ENCODE data around the gene ZNF630. TPM values are rescaled to one million over a fixed set of nuclear protein-coding genes. Genes with fewer than 3 reads are reported as not detected.
A peak's percentile ranks its signal among the peaks of the same experiment; 100 is the strongest.
"Not testable (repeated sequence)": the region's sequence is repeated elsewhere in the genome, so short reads cannot be mapped to it uniquely, and the experiment has no call there.

Gene ZNF630
- total RNA-seq, 4 donors from 2014 or later: 4.6 to 29.9 (median 14.1) TPM

- Histone ChIP-seq H3K4me1 (peaks cover 0 to 3% (median 0%) of the 10 kb centered on the region in 4 donors), H3K27me3 (no peaks in the 10 kb centered on the region), H3K36me3 (no peaks in the 10 kb centered on the region), H3K4me3 (no peak overlapping the region), H3K9me3 (no peaks in the 10 kb centered on the region), H3K27ac (peak overlapping the region in 1 of 4 donors; percentile 17)
- 0 to 10% methylated on average over 1 to 7 of the region's 7 CpGs for WGBS, 2 donors (ENCODE audit: low coverage in 1 of 2)
- peak; percentile 36 for DNase-seq
- in situ Hi-C loops (cut with MboI; ENCODE audit: low pct_ligation_motif_present in 1 of 4, low pct_unique_long_range_greater_than_20kb in 1 of 4, low sequenced_read_pairs in 3 of 4): loop anchor here (10.0 to 25.0 kb wide), 4 partner anchors 163 to 191 kb away; partner anchors contain the start of gene ZNF81 (in 2 of the 4)
- no peak for TF ChIP-seq POLR2AphosphoS5 (IDR thresholded peaks at IDR 0.05)
- peak; percentile 52 to 61 (median 56) for TF ChIP-seq CTCF (IDR thresholded peaks at IDR 0.05)
- TF ChIP-seq EP300 (IDR thresholded peaks at IDR 0.05; ENCODE audit: low read depth): no peak
- intact Hi-C loops (cut with DNase I; ENCODE audit: low total_unique reads): no loop called here
Measured at GRCh38 chrX:48025561-48025960, 45.9 kb downstream of the ZNF630 start.

DNA sequence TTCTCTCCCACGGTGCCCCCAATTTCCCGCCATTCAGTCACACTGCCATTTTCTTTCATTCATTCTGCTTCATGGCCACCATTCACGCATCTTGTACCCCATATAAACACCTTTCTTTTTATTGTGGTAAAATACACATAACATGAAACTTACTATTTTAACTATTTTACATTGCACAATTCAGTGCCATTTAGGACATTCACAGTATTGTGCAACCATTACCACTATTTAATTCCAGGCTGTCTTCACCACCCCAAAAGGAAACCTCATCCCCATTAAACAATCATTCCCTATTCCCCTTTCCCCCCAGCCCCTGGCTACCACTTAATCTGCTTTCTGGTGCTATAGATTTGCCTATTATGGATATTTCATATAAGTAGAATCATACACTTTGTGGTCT, 48.7 kb downstream of the ZNF630 start:
- no peaks in the 10 kb centered on the region for H3K36me3 ChIP-seq
- H3K27me3 ChIP-seq: no peaks in the 10 kb centered on the region
- no peaks in the 10 kb centered on the region for H3K9me3 ChIP-seq
- in situ Hi-C loops (cut with MboI; ENCODE audit: low pct_ligation_motif_present in 1 of 4, low pct_unique_long_range_greater_than_20kb in 1 of 4, low sequenced_read_pairs in 3 of 4): loop anchor here in 2 of 4 donors (10.0 kb wide), 2 partner anchors 168 to 188 kb away; partner anchors contain the start of gene ZNF81 (in 1 of the 2)
- H3K4me1 ChIP-seq: peaks cover 0 to 3% (median 0%) of the 10 kb centered on the region in 4 donors
- intact Hi-C loops (cut with DNase I; ENCODE audit: low total_unique reads): no loop called here
- DNase-seq: no peak
- no peak overlapping the region for H3K4me3 ChIP-seq
- TF ChIP-seq POLR2AphosphoS5 (IDR thresholded peaks at IDR 0.05) (no peak), CTCF (IDR thresholded peaks at IDR 0.05) (no peak), EP300 (IDR thresholded peaks at IDR 0.05; ENCODE audit: low read depth) (no peak), POLR2A (IDR thresholded peaks at IDR 0.05) (no peak)
- 80 to 81% methylated on average over 1 to 3 of the region's 3 CpGs for WGBS, 2 donors (ENCODE audit: low coverage in 1 of 2)
- H3K27ac ChIP-seq: no peak overlapping the region

DNA sequence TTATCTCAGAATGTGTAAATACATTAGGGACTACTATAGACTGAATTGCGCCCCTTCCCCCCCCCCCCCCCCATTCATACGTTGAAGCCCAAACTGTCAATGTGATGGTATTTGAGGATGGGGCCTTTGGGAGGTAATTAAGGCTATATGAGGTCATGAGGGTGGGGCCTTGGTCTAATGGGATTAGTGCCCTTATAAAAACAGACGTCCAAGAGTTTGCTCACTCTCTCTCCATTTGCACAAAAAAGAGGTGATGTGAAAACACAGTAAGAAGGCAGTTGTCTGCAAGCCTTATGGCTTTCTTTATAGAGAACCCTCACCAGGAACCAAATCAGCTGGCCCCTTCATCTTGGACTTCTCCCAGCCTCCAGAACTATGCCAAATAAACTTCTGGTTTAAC, 49.3 kb downstream of the ZNF630 start:
- TF ChIP-seq POLR2A (IDR thresholded peaks at IDR 0.05) (no peak), CTCF (IDR thresholded peaks at IDR 0.05) (no peak), POLR2AphosphoS5 (IDR thresholded peaks at IDR 0.05) (no peak), EP300 (IDR thresholded peaks at IDR 0.05; ENCODE audit: low read depth) (no peak)
- Histone ChIP-seq H3K27ac (peak overlapping the region in 3 of 4 donors; percentile 78 to 86 (median 86)), H3K27me3 (no peaks in the 10 kb centered on the region), H3K36me3 (no peaks in the 10 kb centered on the region), H3K9me3 (no peaks in the 10 kb centered on the region), H3K4me3 (no peak overlapping the region), H3K4me1 (peaks cover 0 to 3% (median 0%) of the 10 kb centered on the region in 4 donors)
- in situ Hi-C loops (cut with MboI; ENCODE audit: low pct_ligation_motif_present in 1 of 4, low pct_unique_long_range_greater_than_20kb in 1 of 4, low sequenced_read_pairs in 3 of 4): loop anchor here in 2 of 4 donors (10.0 kb wide), 2 partner anchors 167 to 187 kb away; partner anchors contain the start of gene ZNF81 (in 1 of the 2)
- WGBS, 2 donors (ENCODE audit: low coverage in 1 of 2): 37% methylated on average over 3 of the region's 3 CpGs; no CpG with 5 or more reads in 1 of the 2 donors
- intact Hi-C loops (cut with DNase I; ENCODE audit: low total_unique reads): no loop called here
- DNase-seq: no peak

DNA sequence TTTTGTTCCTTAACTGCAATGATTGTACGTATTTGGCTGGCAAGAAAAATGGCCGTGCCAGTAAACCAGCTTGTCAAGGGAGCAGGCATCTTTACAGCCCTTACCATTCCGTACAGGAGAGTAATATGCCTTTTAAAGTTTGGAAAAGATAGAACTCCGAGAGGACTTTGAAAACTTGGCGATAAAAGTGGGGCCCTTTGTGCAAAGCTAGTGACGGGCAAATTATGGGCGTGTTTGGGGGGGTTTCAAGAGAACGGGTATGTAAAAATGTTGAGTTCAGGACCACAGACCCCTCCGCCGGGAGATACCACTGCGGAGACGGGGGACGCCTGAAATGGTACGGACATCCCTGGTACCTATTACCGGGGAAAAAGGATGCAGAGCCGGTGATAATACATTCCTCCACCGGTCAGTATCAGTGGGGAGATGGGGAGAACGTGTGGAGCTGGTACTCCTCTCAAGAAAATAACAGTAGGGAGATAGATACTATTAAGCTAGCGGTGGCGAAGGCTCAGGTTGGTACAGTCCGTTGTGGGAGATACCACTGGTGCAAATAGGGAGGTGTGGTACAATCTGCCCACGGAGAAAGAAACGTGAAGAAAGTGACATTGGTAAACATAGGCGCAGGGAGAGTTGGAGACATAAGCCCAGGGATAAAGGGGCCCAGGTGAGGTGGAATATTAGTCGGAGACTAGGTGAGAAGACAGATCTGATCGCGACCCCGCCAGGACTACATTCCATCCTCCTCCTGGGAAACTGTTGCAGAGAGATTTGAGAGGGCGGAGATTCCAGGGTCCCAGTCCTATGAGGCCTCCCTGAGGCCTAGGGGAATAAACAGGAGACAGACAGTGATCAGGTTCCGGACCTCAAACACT, 50.2 kb downstream of the ZNF630 start:
- peak; percentile 81 for DNase-seq
- Histone ChIP-seq H3K27me3 (no peaks in the 10 kb centered on the region), H3K9me3 (no peaks in the 10 kb centered on the region), H3K27ac (peak overlapping the region; percentile 72 to 86 (median 82)), H3K4me1 (peaks cover 0 to 3% (median 0%) of the 10 kb centered on the region in 4 donors), H3K4me3 (peak overlapping the region; percentile 31 to 52 (median 40)), H3K36me3 (no peaks in the 10 kb centered on the region)
- in situ Hi-C loops (cut with MboI; ENCODE audit: low pct_ligation_motif_present in 1 of 4, low pct_unique_long_range_greater_than_20kb in 1 of 4, low sequenced_read_pairs in 3 of 4) (loop anchor here in 2 of 4 donors (10.0 kb wide), 2 partner anchors 166 to 186 kb away; partner anchors contain the start of gene ZNF81 (in 1 of the 2)), intact Hi-C loops (cut with DNase I; ENCODE audit: low total_unique reads) (no loop called here)
- WGBS, 2 donors (ENCODE audit: low coverage in 1 of 2): 0 to 37% methylated on average over 3 to 30 of the region's 30 CpGs
- no peak for TF ChIP-seq CTCF (IDR thresholded peaks at IDR 0.05)
- no peak for TF ChIP-seq POLR2A (IDR thresholded peaks at IDR 0.05)
- no peak for TF ChIP-seq POLR2AphosphoS5 (IDR thresholded peaks at IDR 0.05)
- no peak for TF ChIP-seq EP300 (IDR thresholded peaks at IDR 0.05; ENCODE audit: low read depth)

- H3K36me3 ChIP-seq; intact Hi-C loops (cut with DNase I; ENCODE audit: low total_unique reads); DNase-seq; H3K27me3 ChIP-seq; H3K9me3 ChIP-seq; H3K4me1 ChIP-seq: not testable (repeated sequence)
- peak overlapping the region in 2 of 4 donors; percentile 46 to 52 for H3K4me3 ChIP-seq
- WGBS, 2 donors (ENCODE audit: low coverage in 1 of 2): 33 to 68% methylated on average over 4 to 11 of the region's 11 CpGs
- in situ Hi-C loops (cut with MboI; ENCODE audit: low pct_ligation_motif_present in 1 of 4, low pct_unique_long_range_greater_than_20kb in 1 of 4, low sequenced_read_pairs in 3 of 4): loop anchor here in 2 of 4 donors (10.0 kb wide), 2 partner anchors 166 to 186 kb away; partner anchors contain the start of gene ZNF81 (in 1 of the 2)
- peak overlapping the region in 3 of 4 donors; percentile 78 to 86 (median 86) for H3K27ac ChIP-seq
Measured at GRCh38 chrX:48020472-48020871, 51.0 kb downstream of the ZNF630 start.

DNA sequence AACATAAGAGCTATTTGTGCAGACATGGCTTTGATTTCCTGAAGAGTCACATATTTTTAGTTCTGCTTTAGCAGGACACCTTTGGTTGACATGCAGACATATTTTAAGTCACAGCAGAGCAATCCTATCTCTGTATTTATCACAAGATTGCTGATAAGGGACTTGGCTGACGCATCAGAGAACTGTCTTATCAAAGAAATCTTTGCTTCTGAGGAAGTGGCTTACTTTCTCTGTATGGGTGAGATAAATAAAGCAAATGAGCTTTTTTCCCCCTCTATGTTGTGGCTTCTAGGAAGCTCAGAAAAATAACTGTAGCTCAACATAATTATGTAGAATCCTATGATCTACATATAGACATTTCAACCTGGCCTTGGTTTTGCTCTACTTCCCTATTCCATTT, 51.5 kb downstream of the ZNF630 start:
- WGBS, 2 donors (ENCODE audit: low coverage in 1 of 2): no CpG with 5 or more reads among the region's 1 CpG
- H3K4me3 ChIP-seq; H3K27ac ChIP-seq; H3K9me3 ChIP-seq; H3K4me1 ChIP-seq; H3K27me3 ChIP-seq; H3K36me3 ChIP-seq; DNase-seq; intact Hi-C loops (cut with DNase I; ENCODE audit: low total_unique reads): not testable (repeated sequence)
- in situ Hi-C loops (cut with MboI; ENCODE audit: low pct_ligation_motif_present in 1 of 4, low pct_unique_long_range_greater_than_20kb in 1 of 4, low sequenced_read_pairs in 3 of 4): loop anchor here in 2 of 4 donors (10.0 kb wide), 2 partner anchors 165 to 185 kb away; partner anchors contain the start of gene ZNF81 (in 1 of the 2)
